HEK293T (cell line): ENCODE data around the gene ATG16L1.

Experiments
- ELF4 ChIP-seq: fragments of 450-650 bp; IDR thresholded peaks from 2 replicates; pipeline ENCODE4 v1.6.1; 2017; ENCODE audit warnings: antibody characterized with exemption
- FOXA1 ChIP-seq: fragments of 450-650 bp; IDR thresholded peaks from 2 replicates; pipeline ENCODE4 v1.6.1; 2016; ENCODE audit warnings: mild to moderate bottlenecking
- FOXM1 ChIP-seq: fragments of 450-650 bp; IDR thresholded peaks from 2 replicates; pipeline ENCODE4 v1.6.1; 2017; ENCODE audit warnings: mild to moderate bottlenecking, borderline replicate concordance
- HDGF ChIP-seq: fragments of 450-650 bp; IDR thresholded peaks from 2 replicates; pipeline ENCODE4 v1.6.1; 2017; ENCODE audit warnings: antibody characterized with exemption, borderline replicate concordance
- NFRKB ChIP-seq: fragments of 450-650 bp; IDR thresholded peaks from 2 replicates; pipeline ENCODE4 v1.6.1; 2016; ENCODE audit warnings: mild to moderate bottlenecking, moderate library complexity
- PKNOX1 ChIP-seq: fragments of 450-650 bp; IDR thresholded peaks from 2 replicates; pipeline ENCODE4 v1.6.1; 2016
- SP1 ChIP-seq: fragments of 450-650 bp; IDR thresholded peaks from 2 replicates; pipeline ENCODE4 v1.6.1; 2017

GRCh38 chr2:233290051-233290845, 38.8 kb downstream of the ATG16L1 start:
- TF ChIP-seq FOXA1 = no peak
- no peak for TF ChIP-seq FOXM1
- TF ChIP-seq ELF4 = no peak
- TF ChIP-seq SP1 = no peak
- no peak for TF ChIP-seq HDGF
- no peak for TF ChIP-seq PKNOX1
- TF ChIP-seq NFRKB = no peak
